ENCODE results near the gene DNAH10. TPM values are rescaled to one million over a fixed set of nuclear protein-coding genes. Genes with fewer than 3 reads are reported as not detected.

The DNAH10 gene
- total RNA-seq, 1 donor from 2014 or later = 10.1 TPM

DNA sequence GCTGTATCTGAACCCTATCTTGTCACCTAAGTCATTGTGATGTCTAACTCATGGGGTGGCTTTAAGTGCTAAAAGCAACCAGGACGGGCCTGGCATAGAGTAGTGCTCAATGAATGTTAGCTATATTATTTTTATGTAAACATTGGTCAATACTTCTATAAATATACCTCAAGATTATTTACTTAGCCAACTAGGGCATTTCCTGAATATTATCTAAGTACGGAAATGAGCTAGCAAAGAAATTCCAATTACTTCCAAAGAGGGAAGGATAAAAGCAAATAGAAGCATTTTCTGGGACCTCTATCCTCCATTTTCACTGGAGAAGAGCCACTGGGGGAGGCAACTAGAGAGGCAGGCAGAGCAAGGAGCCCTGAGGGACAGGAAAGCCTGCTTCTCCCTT, 189.9 kb downstream of the DNAH10 start:
- TF ChIP-seq, protein P1, sequence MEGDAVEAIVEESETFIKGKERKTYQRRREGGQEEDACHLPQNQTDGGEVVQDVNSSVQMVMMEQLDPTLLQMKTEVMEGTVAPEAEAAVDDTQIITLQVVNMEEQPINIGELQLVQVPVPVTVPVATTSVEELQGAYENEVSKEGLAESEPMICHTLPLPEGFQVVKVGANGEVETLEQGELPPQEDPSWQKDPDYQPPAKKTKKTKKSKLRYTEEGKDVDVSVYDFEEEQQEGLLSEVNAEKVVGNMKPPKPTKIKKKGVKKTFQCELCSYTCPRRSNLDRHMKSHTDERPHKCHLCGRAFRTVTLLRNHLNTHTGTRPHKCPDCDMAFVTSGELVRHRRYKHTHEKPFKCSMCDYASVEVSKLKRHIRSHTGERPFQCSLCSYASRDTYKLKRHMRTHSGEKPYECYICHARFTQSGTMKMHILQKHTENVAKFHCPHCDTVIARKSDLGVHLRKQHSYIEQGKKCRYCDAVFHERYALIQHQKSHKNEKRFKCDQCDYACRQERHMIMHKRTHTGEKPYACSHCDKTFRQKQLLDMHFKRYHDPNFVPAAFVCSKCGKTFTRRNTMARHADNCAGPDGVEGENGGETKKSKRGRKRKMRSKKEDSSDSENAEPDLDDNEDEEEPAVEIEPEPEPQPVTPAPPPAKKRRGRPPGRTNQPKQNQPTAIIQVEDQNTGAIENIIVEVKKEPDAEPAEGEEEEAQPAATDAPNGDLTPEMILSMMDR (IDR thresholded peaks at IDR 0.05) = no peak
- no peak for DNase-seq
- intact Hi-C loops (cut with DNase I) = no loop called here
- Histone ChIP-seq H3K9me3 (no peaks in the 10 kb centered on the region), H3K4me3 (no peak overlapping the region), H3K4me1 (peaks cover 16% of the 10 kb centered on the region), H3K27me3 (ENCODE audit: low read depth) (no peaks in the 10 kb centered on the region), H3K27ac (peak overlapping the region; percentile 47), H3K36me3 (no peaks in the 10 kb centered on the region)
- ATAC-seq = peak; percentile 62 to 81

DNA sequence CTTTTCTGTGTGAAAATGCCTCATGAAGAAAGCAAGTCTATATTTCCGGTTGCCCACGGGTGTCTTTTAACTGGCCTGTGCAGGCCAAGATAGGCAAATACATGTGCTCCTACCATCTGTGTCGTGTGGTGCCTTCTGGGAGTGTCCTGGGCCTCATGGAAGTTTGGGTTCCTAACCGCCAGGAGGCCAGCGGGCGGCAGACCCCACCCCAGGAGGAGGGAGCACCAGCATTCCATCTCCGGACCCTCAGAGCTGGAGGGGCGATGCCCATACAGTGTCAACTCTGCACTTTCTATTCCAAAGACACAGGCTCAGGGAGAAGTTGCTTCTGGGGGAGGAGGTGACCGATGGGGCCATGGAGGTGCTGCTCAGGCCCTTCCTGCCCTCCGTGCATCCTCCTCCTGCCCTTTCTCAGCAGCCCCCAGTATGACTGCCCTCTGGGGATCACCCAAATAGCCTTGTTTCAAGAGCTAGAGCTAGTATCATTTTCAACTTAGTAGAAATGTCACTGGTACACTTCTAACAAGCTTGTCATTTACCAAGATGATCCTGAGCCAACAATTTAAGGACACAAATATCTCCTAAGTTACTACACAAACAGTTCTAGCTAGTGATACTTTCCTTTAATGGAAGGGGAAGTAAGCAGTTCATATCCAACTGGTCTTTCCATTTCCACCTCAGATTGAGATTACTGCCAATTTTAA, 192.7 kb downstream of the DNAH10 start:
- TF ChIP-seq, protein P1 (IDR thresholded peaks at IDR 0.05) = no peak
- peaks cover 14% of the 10 kb centered on the region for H3K4me1 ChIP-seq
- ATAC-seq (no peak), DNase-seq (no peak)
- intact Hi-C loops (cut with DNase I) = no loop called here
- no peaks in the 10 kb centered on the region for H3K9me3 ChIP-seq
- no peaks in the 10 kb centered on the region for H3K27me3 ChIP-seq (ENCODE audit: low read depth)
- no peaks in the 10 kb centered on the region for H3K36me3 ChIP-seq
- H3K4me3 ChIP-seq = no peak overlapping the region
- H3K27ac ChIP-seq = no peak overlapping the region

DNA sequence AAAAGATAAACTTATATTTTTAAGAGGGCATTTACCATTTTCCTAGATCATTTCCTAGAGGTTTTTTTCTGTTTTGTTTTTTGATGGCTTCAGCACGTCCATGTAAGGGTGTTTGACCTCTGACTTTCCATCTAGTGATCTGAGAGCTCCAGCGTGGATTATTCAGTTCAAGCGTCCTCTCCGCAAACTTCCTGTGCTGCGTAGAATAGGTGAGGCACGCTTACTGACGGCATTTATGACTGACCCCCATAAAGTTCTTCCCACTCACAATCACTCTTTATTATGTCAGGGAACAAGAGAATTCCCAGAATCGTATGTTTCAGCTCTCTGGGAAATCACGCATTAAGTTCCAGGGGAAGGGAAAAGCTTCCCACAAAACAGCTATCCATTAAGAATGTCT, 194.1 kb downstream of the DNAH10 start:
- Histone ChIP-seq H3K27me3 (ENCODE audit: low read depth) (no peaks in the 10 kb centered on the region), H3K4me3 (no peak overlapping the region), H3K27ac (no peak overlapping the region), H3K4me1 (peaks cover 12% of the 10 kb centered on the region), H3K9me3 (no peaks in the 10 kb centered on the region), H3K36me3 (no peaks in the 10 kb centered on the region)
- ATAC-seq = no peak
- intact Hi-C loops (cut with DNase I) = no loop called here
- TF ChIP-seq, protein P1 (IDR thresholded peaks at IDR 0.05) = no peak
- DNase-seq = no peak

DNA sequence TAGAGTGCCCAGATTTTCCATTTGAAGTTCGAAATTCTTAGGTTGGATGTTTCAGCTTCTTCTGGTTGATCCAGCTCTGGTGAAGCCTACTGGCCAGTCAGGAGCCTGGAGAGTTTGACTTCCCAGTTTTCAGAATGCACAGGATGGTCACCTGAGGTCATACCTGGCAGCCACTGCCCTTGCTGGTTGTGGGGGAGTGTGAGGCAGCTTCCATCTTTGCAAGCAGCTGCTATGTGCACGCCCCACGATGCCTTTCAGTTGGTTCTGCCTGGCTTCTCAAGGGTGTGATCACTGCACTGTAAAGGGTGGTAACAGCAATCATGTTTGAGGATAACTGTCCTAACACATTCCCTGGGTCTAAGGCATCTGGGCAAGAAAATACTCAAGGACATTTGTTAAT, 195.1 kb downstream of the DNAH10 start:
- DNase-seq (no peak), ATAC-seq (no peak)
- no peaks in the 10 kb centered on the region for H3K9me3 ChIP-seq
- intact Hi-C loops (cut with DNase I) = no loop called here
- H3K27ac ChIP-seq = no peak overlapping the region
- H3K36me3 ChIP-seq = no peaks in the 10 kb centered on the region
- peaks cover 2% of the 10 kb centered on the region for H3K4me1 ChIP-seq
- H3K4me3 ChIP-seq = no peak overlapping the region
- H3K27me3 ChIP-seq (ENCODE audit: low read depth) = no peaks in the 10 kb centered on the region
- TF ChIP-seq, protein P1 (IDR thresholded peaks at IDR 0.05) = no peak

DNA sequence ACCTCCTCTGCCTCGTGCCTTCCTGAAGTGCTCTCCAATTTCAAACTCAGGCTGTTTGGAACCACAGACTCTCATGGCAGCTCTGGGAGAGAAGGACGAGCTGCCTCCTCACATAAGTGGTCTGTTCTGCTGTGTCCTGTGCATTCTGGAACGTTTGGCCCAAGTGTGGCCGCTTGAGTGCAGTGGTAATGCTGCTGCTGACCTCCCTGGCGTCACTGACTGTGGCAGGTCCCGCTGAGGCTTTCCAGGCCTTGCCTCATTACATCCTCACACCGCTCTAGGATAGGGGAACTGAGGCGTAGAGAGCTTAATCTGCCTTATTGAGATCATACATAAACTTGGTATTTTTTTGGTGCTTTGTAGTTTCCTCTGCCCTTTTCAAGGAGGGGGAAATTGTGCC, 196.4 kb downstream of the DNAH10 start:
- intact Hi-C loops (cut with DNase I) = no loop called here
- H3K4me3 ChIP-seq = no peak overlapping the region
- TF ChIP-seq, protein P1 (IDR thresholded peaks at IDR 0.05) = no peak
- no peaks in the 10 kb centered on the region for H3K4me1 ChIP-seq
- no peaks in the 10 kb centered on the region for H3K9me3 ChIP-seq
- H3K36me3 ChIP-seq = no peaks in the 10 kb centered on the region
- no peak overlapping the region for H3K27ac ChIP-seq
- DNase-seq (no peak), ATAC-seq (peak in 1 of 2 donors; percentile 27)
- H3K27me3 ChIP-seq (ENCODE audit: low read depth) = no peaks in the 10 kb centered on the region
